ENCODE results near the gene NRIP1. TPM values are rescaled to one million over a fixed set of nuclear protein-coding genes. Genes with fewer than 3 reads are reported as not detected.

Gene NRIP1
- total RNA-seq, 4 donors from 2014 or later: 38.5 to 63.7 (median 55.6) TPM

DNA sequence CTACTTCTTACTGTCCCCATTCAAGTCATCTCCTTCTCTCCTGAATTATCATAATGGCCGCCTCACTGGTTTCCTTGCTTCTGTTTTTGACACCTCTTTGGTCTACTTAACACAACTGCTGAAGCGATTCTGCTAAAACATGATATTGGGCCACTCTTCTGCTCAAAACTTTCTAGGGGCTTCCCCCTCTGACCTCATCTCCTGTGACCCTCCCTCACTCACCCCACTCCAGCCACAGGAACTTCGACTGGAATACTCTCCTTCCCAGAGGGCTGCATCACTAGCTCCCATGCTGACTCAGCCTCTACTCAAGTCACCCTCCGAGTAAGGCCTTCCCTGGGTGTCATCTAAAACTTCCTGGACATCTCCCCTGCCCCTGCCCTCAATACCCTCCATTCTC, 35.7 kb downstream of the NRIP1 start:
- Histone ChIP-seq H3K36me3 (no peaks in the 10 kb centered on the region), H3K9me3 (no peaks in the 10 kb centered on the region), H3K27ac (no peak overlapping the region), H3K4me1 (peaks cover 0 to 33% (median 6%) of the 10 kb centered on the region in 4 donors), H3K4me3 (no peak overlapping the region), H3K27me3 (no peaks in the 10 kb centered on the region)
- in situ Hi-C loops (cut with MboI; ENCODE audit: low pct_ligation_motif_present in 1 of 4, low pct_unique_long_range_greater_than_20kb in 1 of 4, low sequenced_read_pairs in 3 of 4): no loop called here
- intact Hi-C loops (cut with DNase I; ENCODE audit: low total_unique reads): no loop called here
- TF ChIP-seq POLR2AphosphoS5 (IDR thresholded peaks at IDR 0.05) (no peak), EP300 (IDR thresholded peaks at IDR 0.05; ENCODE audit: low read depth) (no peak), POLR2A (IDR thresholded peaks at IDR 0.05) (no peak)
- TF ChIP-seq, protein P1, sequence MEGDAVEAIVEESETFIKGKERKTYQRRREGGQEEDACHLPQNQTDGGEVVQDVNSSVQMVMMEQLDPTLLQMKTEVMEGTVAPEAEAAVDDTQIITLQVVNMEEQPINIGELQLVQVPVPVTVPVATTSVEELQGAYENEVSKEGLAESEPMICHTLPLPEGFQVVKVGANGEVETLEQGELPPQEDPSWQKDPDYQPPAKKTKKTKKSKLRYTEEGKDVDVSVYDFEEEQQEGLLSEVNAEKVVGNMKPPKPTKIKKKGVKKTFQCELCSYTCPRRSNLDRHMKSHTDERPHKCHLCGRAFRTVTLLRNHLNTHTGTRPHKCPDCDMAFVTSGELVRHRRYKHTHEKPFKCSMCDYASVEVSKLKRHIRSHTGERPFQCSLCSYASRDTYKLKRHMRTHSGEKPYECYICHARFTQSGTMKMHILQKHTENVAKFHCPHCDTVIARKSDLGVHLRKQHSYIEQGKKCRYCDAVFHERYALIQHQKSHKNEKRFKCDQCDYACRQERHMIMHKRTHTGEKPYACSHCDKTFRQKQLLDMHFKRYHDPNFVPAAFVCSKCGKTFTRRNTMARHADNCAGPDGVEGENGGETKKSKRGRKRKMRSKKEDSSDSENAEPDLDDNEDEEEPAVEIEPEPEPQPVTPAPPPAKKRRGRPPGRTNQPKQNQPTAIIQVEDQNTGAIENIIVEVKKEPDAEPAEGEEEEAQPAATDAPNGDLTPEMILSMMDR (IDR thresholded peaks at IDR 0.05): no peak
- DNase-seq: no peak
- WGBS, 2 donors (ENCODE audit: low coverage in 1 of 2): 78 to 89% methylated on average over 3 to 4 of the region's 4 CpGs

DNA sequence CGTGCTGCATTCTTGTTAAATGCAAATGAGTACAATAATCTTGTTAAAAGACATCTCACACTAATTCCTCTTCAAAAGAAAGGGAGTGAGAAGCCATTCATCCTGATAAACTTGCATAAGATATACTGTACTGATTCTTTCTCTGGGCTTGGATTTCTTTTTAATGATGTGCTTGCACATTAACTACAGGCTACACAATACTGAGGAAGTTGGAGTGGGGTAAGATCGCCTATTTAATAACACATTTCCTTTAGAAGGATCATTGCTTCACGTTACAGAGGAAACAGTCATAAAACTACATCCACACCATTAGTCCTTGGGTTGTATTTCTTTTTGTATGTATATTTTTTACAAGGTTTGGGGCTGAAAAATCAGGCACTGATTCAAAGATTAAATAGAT, 36.6 kb downstream of the NRIP1 start:
- TF ChIP-seq POLR2A (IDR thresholded peaks at IDR 0.05) (no peak), POLR2AphosphoS5 (IDR thresholded peaks at IDR 0.05) (no peak), EP300 (IDR thresholded peaks at IDR 0.05; ENCODE audit: low read depth) (no peak)
- TF ChIP-seq, protein P1 (IDR thresholded peaks at IDR 0.05): no peak
- no peak overlapping the region for H3K27ac ChIP-seq
- peaks cover 0 to 38% (median under 1%) of the 10 kb centered on the region in 4 donors for H3K4me1 ChIP-seq
- WGBS, 2 donors (ENCODE audit: low coverage in 1 of 2): 27 to 46% methylated on average over 3 of the region's 3 CpGs
- intact Hi-C loops (cut with DNase I; ENCODE audit: low total_unique reads): no loop called here
- in situ Hi-C loops (cut with MboI; ENCODE audit: low pct_ligation_motif_present in 1 of 4, low pct_unique_long_range_greater_than_20kb in 1 of 4, low sequenced_read_pairs in 3 of 4): no loop called here
- H3K27me3 ChIP-seq: no peaks in the 10 kb centered on the region
- no peak overlapping the region for H3K4me3 ChIP-seq
- DNase-seq: no peak
- no peaks in the 10 kb centered on the region for H3K9me3 ChIP-seq
- H3K36me3 ChIP-seq: no peaks in the 10 kb centered on the region

DNA sequence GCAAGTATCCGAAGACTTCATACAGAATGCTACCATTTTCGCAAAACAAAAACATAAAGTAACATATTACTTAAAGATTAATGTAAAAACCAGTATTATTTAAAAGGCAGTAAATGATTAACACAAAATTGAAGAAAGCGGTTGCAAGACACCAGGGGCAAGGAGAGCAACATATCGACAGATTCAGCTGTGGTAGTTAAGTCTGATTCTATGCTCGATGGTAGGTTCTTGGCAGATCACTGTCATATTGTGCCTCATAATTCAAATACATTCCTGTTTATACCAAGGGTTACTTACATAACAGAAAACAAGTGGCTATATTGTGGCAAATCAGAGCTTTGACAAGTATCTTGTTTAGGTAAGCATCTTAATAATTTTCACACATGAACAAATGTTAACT, 37.7 kb downstream of the NRIP1 start:
- H3K4me1 ChIP-seq: peaks cover 0 to 40% (median under 1%) of the 10 kb centered on the region in 4 donors
- no peaks in the 10 kb centered on the region for H3K36me3 ChIP-seq
- TF ChIP-seq EP300 (IDR thresholded peaks at IDR 0.05; ENCODE audit: low read depth) (no peak), POLR2AphosphoS5 (IDR thresholded peaks at IDR 0.05) (no peak), POLR2A (IDR thresholded peaks at IDR 0.05) (no peak)
- TF ChIP-seq, protein P1 (IDR thresholded peaks at IDR 0.05): no peak
- no peaks in the 10 kb centered on the region for H3K27me3 ChIP-seq
- H3K4me3 ChIP-seq: no peak overlapping the region
- H3K9me3 ChIP-seq: no peaks in the 10 kb centered on the region
- no peak for DNase-seq
- in situ Hi-C loops (cut with MboI; ENCODE audit: low pct_ligation_motif_present in 1 of 4, low pct_unique_long_range_greater_than_20kb in 1 of 4, low sequenced_read_pairs in 3 of 4) (no loop called here), intact Hi-C loops (cut with DNase I; ENCODE audit: low total_unique reads) (no loop called here)
- WGBS, 2 donors (ENCODE audit: low coverage in 1 of 2): 73 to 83% methylated on average over 4 to 5 of the region's 5 CpGs
- no peak overlapping the region for H3K27ac ChIP-seq

DNA sequence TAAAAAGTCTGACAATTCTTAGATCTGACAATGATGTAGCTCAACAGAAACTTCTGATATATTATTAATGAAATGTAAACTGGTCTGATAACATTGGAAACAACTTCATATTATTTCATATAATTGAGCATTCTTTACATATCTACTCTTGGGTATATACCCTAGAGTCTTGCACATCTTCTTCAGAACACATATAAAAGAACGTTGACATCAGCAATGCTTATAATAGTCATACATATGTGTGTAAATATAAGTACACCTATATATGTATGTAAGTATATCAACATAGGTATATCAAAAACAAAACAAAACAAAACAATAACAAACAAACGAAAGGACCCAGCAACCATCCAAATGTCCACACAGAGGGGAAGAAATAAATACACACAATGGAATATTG, 38.4 kb downstream of the NRIP1 start:
- intact Hi-C loops (cut with DNase I; ENCODE audit: low total_unique reads): no loop called here
- DNase-seq: no peak
- H3K9me3 ChIP-seq: no peaks in the 10 kb centered on the region
- TF ChIP-seq EP300 (IDR thresholded peaks at IDR 0.05; ENCODE audit: low read depth) (no peak), POLR2A (IDR thresholded peaks at IDR 0.05) (no peak), POLR2AphosphoS5 (IDR thresholded peaks at IDR 0.05) (no peak)
- TF ChIP-seq, protein P1 (IDR thresholded peaks at IDR 0.05): no peak
- no peaks in the 10 kb centered on the region for H3K36me3 ChIP-seq
- no peaks in the 10 kb centered on the region for H3K27me3 ChIP-seq
- H3K4me1 ChIP-seq: peaks cover 0 to 42% (median 2%) of the 10 kb centered on the region in 4 donors
- 72 to 76% methylated on average over 2 of the region's 2 CpGs for WGBS, 2 donors (ENCODE audit: low coverage in 1 of 2)
- no peak overlapping the region for H3K27ac ChIP-seq
- in situ Hi-C loops (cut with MboI; ENCODE audit: low pct_ligation_motif_present in 1 of 4, low pct_unique_long_range_greater_than_20kb in 1 of 4, low sequenced_read_pairs in 3 of 4): no loop called here
- no peak overlapping the region for H3K4me3 ChIP-seq

Measured in transverse colon (tissue), 4 donors.